ENCODE measurements around the gene TNS2.

DNA sequence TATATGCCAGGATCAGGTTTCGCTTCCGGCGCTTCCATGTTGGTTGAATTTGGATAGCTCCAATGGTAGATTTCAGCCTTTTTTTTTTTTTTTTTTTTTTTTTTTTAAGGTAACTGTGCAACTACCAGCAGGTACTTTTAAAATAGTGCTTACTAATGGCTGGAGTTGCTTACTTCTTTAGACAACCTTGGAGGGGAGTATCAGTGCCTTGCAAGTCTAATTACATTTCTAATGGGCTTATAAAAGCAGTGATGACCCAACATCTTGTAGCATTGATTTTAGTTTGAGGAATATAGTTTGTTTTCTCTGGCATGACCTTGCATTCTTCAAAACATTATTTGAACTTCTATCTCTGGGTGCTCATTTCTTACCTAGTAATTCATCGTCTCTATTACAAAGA lies 42.5 kb upstream of the TNS2 start:
- TF ChIP-seq POLR2A (IDR thresholded peaks at IDR 0.05; ENCODE audit: low read length) (no peak), GATA1 (IDR thresholded peaks at IDR 0.05; ENCODE audit: low read depth, low read length) (no peak)

Data from erythroblast (primary cell).